D341Med (cell line): ENCODE measurements around the gene ALOX15B.
"Not testable (repeated sequence)": the region's sequence is repeated elsewhere in the genome, so short reads cannot be mapped to it uniquely, and the experiment has no call there.

Source experiments
- DNase-seq: peaks from one replicate; pipeline ENCODE4 v3.0.0; 2012; ENCODE audit warnings: low spot score

The ALOX15B gene

GRCh38 chr17:8041249-8041928 is 2.5 kb downstream of the ALOX15B start:
- DNase-seq = peak; percentile 54

- DNase-seq = no peak
These were observed 3.1 kb downstream of the ALOX15B start for GRCh38 chr17:8041979-8042378.

DNA sequence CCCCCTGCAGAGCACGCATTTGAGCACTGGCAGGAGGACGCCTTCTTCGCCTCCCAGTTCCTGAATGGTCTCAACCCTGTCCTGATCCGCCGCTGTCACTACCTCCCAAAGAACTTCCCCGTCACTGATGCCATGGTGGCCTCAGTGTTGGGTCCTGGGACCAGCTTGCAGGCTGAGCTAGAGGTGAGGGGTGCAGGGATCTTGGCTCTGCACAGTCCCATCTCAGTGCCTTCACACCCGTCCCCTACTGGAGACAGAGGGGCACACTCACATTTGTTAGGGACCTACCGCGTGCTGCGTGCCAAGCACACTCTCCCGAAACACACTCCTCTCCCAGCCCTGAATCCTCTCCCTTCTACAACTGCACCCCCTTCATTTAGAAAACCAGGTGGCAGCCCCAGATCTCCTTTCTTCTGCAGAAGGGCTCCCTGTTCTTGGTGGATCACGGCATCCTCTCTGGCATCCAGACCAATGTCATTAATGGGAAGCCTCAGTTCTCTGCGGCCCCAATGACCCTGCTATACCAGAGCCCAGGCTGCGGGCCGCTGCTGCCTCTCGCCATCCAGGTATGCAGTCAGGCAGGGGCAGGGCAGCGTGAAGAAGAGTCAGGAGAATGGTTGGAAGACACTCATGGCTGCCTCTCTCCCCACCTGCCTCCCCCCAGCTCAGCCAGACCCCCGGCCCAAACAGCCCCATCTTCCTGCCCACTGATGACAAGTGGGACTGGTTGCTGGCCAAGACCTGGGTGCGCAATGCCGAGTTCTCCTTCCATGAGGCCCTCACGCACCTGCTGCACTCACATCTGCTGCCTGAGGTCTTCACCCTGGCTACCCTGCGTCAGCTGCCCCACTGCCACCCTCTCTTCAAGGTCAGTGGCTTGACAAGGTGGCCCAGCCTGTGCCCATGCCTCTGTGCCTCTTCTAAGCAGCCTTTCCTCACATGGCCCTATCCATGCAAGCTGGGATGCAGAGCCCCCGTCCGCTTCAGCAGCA is 6.3 kb downstream of the ALOX15B start:
- DNase-seq = no peak

GRCh38 chr17:8046306-8046928 is 7.6 kb downstream of the ALOX15B start:
- DNase-seq = no peak

DNA sequence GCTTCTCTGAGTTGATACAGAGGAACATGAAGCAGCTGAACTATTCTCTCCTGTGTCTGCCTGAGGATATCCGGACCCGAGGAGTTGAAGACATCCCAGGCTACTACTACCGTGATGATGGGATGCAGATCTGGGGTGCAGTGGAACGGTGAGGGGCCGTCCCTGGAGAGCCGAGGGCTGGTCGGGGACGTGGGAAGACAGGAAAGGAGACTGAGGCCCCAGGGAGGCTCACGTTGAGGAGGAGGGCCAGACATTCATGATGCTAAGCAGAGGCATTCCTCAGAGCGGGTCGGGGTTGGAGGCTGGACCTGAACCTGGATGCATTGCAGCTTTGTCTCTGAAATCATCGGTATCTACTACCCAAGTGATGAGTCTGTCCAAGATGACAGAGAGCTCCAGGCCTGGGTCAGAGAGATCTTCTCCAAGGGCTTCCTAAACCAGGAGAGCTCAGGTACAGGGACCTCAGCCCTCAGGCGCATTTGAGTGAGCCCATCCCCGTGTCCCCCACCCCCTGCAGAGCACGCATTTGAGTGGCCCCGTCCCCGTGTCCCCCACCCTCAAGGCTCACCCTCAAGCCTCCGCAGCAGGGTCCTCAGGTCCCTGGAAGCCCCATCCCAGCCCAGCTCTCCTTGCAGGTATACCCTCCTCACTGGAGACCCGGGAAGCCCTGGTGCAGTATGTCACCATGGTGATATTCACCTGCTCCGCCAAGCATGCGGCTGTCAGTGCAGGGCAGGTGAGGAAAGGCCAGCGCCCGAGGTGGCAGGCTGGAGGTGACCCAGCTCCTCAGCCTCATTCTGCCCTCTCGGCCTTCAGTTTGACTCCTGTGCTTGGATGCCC is 8.3 kb downstream of the ALOX15B start:
- DNase-seq = no peak

- DNase-seq = no peak
These were observed 8.9 kb downstream of the ALOX15B start for GRCh38 chr17:8047769-8048110.

DNA sequence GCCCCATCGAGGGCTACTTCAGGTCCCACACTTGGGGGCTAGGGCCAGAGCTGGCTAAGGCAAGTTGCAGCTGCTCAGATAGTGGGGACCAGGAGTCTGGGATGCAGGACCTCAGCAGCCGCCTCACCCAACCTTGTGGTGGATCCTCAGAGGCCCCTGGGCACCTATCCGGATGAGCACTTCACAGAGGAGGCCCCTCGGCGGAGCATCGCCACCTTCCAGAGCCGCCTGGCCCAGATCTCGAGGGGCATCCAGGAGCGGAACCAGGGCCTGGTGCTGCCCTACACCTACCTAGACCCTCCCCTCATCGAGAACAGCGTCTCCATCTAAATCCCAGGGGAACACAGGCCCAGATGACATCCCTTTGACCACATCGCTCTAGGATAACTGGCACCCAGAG is 9.4 kb downstream of the ALOX15B start:
- DNase-seq = no peak

- no peak for DNase-seq
These were observed 9.9 kb downstream of the ALOX15B start for GRCh38 chr17:8048736-8049135.

GRCh38 chr17:8051831-8052230 is 13.0 kb downstream of the ALOX15B start:
- DNase-seq = no peak

DNA sequence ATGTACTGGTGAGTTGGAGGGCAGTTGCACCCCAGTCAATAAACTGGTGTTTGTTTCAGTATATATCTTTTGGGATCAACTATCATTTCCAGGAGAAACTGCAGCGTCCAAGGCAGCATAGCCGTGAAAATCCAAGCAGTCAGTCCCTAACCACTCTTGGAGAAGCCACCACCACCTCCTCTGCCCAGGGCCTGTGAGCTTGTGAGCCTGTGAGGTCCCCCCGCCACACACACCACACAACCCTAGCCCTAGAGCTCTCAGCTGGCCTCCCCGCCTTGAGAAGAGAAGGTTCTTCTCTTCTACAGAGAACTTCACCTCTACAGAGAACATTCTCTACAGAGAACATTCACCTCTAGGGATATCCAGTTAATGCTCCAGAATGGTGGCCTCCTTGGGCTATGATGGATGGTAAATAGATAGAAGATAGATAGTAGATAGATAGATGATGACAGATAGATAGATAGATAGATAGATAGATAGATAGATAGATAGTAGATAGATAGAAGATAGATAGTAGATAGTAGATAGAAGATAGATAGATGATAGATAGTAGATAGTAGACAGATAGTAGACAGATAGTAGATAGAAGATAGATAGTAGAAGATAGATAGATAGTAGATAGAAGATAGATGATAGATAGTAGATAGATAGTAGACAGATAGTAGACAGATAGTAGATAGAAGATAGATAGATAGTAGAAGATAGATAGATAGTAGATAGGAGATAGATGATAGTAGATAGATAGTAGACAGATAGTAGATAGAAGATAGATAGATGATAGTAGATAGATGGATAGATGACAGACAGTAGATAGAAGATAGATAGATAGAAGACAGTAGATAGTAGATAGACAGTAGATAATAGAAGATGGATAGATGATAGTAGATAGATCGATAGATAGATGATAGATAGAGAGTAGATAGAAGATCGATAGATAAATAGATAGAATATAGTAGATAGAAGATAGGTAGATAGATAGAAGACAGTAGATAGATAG is 13.7 kb downstream of the ALOX15B start:
- no peak for DNase-seq

DNA sequence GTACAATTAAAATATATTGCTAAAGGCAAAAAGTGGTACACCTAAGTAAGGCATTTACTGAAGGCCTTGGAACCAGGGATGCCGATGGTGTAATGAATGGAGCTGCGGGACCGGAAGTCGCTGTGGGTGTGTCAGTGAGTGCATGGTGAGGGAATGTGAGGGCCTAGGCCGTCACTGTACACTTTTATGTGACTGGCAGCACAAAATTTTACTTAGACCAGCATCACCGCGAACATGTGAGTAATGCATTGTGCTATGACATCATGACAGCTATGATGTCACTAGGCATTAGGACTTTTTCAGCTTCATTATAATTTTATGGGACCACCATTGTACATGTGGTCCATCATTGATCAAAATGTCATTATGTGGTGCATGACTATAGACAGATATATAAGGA is 14.7 kb downstream of the ALOX15B start:
- no peak for DNase-seq

DNA sequence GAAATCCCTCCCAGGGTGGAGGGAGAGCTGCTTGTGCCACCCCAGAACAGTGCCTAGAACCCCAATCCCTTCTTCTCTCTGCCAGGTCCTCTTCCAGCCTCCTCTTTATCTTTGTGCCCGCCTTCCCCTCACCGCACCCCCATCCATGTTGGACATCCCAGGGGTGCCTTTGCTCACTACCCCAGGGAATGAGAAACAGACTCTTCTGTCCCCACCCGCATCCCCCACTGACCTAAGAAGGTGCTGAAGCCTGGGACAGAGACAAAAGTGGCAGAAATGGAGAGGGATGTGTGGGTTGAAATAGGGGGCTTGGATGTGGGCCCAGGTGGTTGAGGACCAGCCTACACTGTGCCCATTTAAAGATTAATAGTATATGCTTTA is 17.0 kb downstream of the ALOX15B start:
- no peak for DNase-seq

DNA sequence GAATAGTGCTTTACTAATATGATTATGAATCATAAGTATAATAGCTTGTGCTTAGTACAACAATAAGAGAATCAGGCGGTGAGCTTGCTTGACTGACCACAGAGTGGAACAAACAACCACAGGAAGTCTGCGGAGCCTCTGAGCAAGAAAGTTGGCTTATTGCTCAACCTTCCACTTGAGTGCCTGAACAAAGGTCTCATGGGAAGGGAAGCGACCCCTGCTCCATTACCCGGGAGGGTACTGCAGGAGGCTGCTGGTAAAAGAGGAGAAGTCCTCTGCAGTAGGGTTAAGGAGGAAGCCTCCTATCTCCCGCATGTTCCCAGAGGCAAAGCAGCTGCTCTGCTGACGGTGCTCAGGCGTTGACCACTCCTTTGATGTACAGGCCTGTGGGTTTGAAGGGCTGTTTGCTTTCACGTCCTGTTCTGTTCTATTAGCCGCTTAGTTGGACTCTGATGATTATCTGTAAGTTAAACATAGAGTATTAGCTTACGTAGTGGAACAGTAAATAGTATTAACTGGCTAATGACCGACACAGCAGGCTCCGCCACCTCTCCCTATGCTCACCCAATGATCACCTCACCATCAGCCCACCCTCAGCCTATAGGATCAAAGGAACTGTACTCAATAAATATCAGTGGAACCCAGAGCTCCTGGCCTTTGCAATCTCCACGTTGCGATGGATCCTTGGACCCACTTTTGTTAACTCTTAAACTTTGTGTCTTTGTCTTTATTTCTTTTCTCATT is 17.5 kb downstream of the ALOX15B start:
- DNase-seq = no peak

DNA sequence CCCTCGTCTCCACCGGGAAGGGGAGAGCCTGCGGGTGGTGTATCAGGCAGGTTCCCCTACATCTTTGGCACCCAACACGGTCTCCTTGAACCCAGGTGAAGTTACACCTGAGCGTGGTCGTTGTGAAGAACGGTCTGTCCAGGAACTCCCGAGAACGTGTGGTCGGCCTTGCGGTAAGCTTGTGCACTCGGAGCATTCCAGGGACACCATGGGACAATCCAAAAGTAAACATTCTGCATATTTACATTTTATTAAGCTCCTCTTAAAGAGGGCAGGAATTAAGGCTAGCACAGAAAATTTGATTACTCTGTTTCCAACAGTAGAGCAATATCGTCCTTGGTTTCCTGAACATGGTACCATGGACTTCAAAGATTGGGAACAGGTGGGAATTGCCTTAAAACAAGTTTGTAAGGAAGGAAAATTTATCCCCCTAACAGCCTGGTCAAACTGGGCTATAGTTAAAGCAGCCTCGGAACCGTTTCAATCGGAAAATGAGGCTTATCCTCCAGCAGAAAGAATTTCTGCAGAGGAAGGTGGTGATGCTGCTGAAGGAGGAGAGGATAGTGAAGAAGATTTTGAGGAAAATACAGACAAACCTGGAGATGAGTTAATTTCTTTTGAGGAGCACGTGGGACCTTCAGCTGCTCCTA is 18.2 kb downstream of the ALOX15B start:
- DNase-seq = no peak

DNA sequence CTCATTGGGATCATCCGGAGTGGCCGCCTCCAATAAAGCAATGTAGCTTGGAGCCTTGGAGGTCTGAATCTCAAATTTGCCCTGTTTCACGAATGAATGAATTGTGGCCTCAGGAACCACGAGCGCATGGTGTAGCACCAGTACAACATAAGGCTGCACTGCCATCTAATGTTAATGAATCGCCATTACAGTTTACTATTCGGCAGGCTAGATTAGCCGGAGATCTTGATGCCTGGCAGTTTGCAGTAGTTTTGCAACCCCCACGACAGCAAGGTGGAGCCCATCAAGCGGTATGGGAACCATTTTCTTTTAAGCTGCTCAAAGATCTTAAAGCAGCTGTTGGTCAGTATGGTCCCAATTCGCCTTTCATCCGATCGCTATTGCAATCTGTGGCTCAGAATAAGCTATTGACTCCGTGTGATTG is 18.8 kb downstream of the ALOX15B start:
- DNase-seq = peak; percentile 68

- DNase-seq = no peak
These were observed 20.3 kb downstream of the ALOX15B start for GRCh38 chr17:8059131-8059530.

GRCh38 chr17:8060274-8060673 is 21.4 kb downstream of the ALOX15B start:
- peak; percentile 63 for DNase-seq

DNA sequence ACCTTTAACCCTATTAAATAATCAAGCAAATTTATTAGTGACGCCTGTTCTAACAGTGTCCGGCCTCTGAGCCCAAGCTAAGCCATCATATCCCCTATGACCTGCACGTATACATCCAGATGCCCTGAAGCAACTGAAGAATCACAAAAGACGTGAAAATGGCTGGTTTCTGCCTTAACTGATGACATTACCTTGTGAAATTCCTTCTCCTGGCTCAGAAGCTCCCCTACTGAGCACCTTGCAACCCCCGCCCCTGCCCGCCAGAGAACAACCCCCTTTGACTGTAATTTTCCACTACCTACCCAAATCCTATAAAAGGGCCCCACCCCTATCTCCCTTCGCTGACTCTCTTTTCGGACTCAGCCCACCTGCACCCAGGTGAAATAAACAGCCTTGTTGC is 23.0 kb downstream of the ALOX15B start:
- not testable (repeated sequence) for DNase-seq

DNA sequence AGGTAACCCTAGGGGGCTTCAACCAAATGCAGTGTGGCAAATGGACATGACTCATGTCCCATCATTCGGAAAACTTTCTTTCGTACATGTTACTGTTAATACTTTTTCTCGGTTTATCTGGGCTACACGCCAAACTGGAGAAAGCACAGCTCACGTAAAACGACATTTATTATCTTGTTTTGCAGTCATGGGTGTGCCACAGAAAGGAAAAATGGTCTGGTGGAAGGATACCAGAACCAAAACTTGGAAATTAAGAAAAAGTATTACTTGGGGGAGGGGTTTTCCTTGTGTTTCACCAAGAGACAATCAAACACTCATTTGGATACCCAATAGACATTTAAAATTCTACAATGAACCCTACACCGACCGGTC is 23.6 kb downstream of the ALOX15B start:
- DNase-seq = no peak
